PFSK-1 (cell line): ENCODE measurements around the gene GFOD2.

Experiments
- FOXP2 ChIP-seq: optimal IDR thresholded peaks from 2 replicates; pipeline ENCODE3; 2011; ENCODE audit warnings: borderline replicate concordance, control low read depth, inconsistent platforms; ENCODE audit not compliant: insufficient read depth; ENCODE audit errors: extremely low read length, extremely low read depth
- POLR2AphosphoS5 ChIP-seq: IDR thresholded peaks from 2 replicates; pipeline ENCODE4 v1.6.1; 2012; ENCODE audit warnings: low read depth, mild to moderate bottlenecking, control low read depth, low read length, moderate library complexity
- REST ChIP-seq, 2 experiments: IDR thresholded peaks; 2 replicates each; pipeline versions ENCODE4 v1.6.1 to v1.8.0; 2011 to 2012; ENCODE audit warnings: low read depth in 2 of 2, low read length in 2 of 2, control low read depth in 1 of 2, inconsistent platforms in 1 of 2, mild to moderate bottlenecking in 1 of 2, moderate library complexity in 1 of 2; ENCODE audit not compliant: insufficient read depth in 1 of 2
- SIN3A ChIP-seq: IDR thresholded peaks from 2 replicates; pipeline ENCODE4 v1.6.1; 2012; ENCODE audit warnings: mild to moderate bottlenecking, low read length, moderate library complexity, borderline replicate concordance; ENCODE audit not compliant: insufficient read depth
- TAF1 ChIP-seq: IDR thresholded peaks from 2 replicates; pipeline ENCODE4 v1.6.1; 2012; ENCODE audit warnings: low read length, control low read depth, borderline replicate concordance; ENCODE audit not compliant: insufficient read depth

GFOD2 gene

GRCh38 chr16:67653128-67653788, 65.9 kb downstream of the GFOD2 start:
- TF ChIP-seq FOXP2 (peak; percentile 47), SIN3A (no peak)

DNA sequence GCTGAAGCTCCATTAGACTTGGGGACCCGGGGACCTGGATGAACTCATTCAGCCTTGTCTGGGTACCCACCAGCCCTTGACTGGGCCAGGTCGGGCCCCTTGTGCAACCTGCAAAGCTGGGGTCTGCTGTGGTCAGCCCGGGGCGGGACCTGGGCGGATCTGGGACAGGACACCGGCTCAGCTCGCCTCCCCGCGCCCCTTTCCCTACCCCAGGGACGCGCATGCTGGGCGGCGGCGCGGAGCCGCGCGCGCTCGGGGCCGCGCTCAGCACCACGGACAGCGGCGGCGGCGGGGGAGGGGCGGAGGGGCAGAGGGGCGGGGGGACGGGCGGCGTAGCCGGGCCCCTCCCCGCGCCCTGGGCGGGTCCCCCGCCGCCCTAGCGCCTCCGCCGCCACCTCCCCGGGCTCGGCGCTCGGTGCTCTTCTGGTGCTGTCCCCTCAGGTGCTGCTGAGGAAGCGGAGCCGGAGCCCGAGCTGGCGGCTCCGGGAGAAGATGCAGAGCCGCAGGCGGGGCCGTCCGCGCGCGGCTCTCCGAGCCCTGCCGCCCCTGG, 66.5 kb downstream of the GFOD2 start:
- no peak for TF ChIP-seq TAF1
- no peak; the same call in 1 of the 2 replicates for TF ChIP-seq SIN3A
- TF ChIP-seq REST (IDR thresholded peaks at IDR 0.05; ENCODE audit: insufficient read depth in 1 of 2, low read depth in 2 of 2, low read length in 2 of 2), result peak; percentile 87 to 93
- no peak for TF ChIP-seq FOXP2

DNA sequence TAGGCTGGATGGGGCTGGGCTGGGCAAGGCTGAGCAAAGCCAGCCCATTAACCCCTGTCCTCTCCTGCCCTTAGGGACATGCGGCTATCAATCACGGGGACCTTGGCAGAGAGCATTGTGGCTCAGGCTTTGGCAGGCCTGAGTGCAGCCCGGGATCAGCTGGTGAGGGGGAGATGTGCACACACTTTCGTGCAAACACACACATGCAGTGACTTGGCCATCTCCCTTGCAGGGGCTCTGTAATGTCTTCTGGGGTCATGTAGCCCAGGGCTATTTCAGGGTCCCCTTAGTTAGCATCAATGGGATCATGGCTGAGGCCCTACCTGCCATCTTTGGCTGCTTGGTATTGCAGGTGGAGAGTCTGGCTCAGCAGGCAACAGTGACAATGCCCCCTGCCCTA, 67.3 kb downstream of the GFOD2 start:
- no peak for TF ChIP-seq TAF1
- TF ChIP-seq POLR2AphosphoS5, result no peak
- no peak for TF ChIP-seq FOXP2
- TF ChIP-seq REST (IDR thresholded peaks at IDR 0.05; ENCODE audit: insufficient read depth in 1 of 2, low read depth in 2 of 2, low read length in 2 of 2), result no peak
- no peak for TF ChIP-seq SIN3A

- no peak for TF ChIP-seq SIN3A
- no peak for TF ChIP-seq POLR2AphosphoS5
These were observed 68.1 kb downstream of the GFOD2 start for GRCh38 chr16:67651039-67651438.

- TF ChIP-seq FOXP2 (no peak), REST (IDR thresholded peaks at IDR 0.05; ENCODE audit: insufficient read depth in 1 of 2, low read depth in 2 of 2, low read length in 2 of 2) (no peak), TAF1 (no peak), SIN3A (no peak), POLR2AphosphoS5 (no peak)
These were observed 69.1 kb downstream of the GFOD2 start for GRCh38 chr16:67650023-67650422.

GRCh38 chr16:67649494-67649931, 69.6 kb downstream of the GFOD2 start:
- TF ChIP-seq REST (IDR thresholded peaks at IDR 0.05; ENCODE audit: insufficient read depth in 1 of 2, low read depth in 2 of 2, low read length in 2 of 2), result no peak
- no peak for TF ChIP-seq SIN3A
- no peak for TF ChIP-seq FOXP2
- TF ChIP-seq POLR2AphosphoS5, result no peak
- no peak for TF ChIP-seq TAF1
